GM12891 (cell line): ENCODE measurements around the gene SLC12A7.

Source experiments
- DNase-seq: peaks from one replicate; pipeline ENCODE4 v3.0.0; 2011; ENCODE audit warnings: low spot score; ENCODE audit not compliant: insufficient read length
- FAIRE-seq: peaks from 2 replicates; lab custom pipeline; 2011; peaks lifted over from hg19 to GRCh38; lab: Jason Lieb, UNC
- PAX5 ChIP-seq: IDR thresholded peaks from 2 replicates; pipeline ENCODE4 v1.6.1; 2011; ENCODE audit warnings: low read length, moderate library complexity, mild to moderate bottlenecking; ENCODE audit not compliant: insufficient read depth, severe bottlenecking
- POLR2A ChIP-seq: IDR thresholded peaks from 2 replicates; pipeline ENCODE4 v1.6.1; 2011; ENCODE audit warnings: low read depth, low read length, control low read depth
- POLR2AphosphoS5 ChIP-seq: IDR thresholded peaks from 2 replicates; pipeline ENCODE4 v1.6.1; 2011; ENCODE audit warnings: low read depth, low read length, control low read depth
- POU2F2 ChIP-seq: IDR thresholded peaks from 2 replicates; pipeline ENCODE4 v1.6.1; 2011; ENCODE audit warnings: low read depth, mild to moderate bottlenecking, control low read depth, low read length, moderate library complexity
- SPI1 ChIP-seq: IDR thresholded peaks from 2 replicates; pipeline ENCODE4 v1.6.1; 2011; ENCODE audit warnings: low read depth, low read length, control low read depth
- TAF1 ChIP-seq: IDR thresholded peaks from 2 replicates; pipeline ENCODE4 v1.6.1; 2011; ENCODE audit warnings: low read depth, low read length, control low read depth

Gene SLC12A7

DNA sequence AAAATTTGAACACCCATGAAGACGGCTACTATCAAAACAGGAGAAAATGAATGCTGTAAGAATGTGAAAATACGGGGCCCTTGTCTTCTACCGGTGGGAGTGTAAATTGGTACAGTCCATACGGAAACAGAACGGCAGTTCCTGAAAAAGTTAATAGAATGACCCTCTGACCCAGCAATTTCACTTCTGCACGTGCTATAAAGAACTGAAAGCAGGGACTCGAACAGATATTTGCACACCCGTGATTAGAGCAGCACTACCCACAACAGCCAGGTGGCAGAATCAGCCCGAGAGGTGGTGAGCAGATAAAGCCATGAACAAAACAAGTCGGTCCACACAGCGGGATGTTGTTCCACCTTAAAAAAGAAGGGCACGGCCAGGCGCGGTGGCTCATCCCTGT lies 22.6 kb upstream of the SLC12A7 start:
- peak; percentile 41 for TF ChIP-seq SPI1
- TF ChIP-seq POU2F2: no peak
- DNase-seq (no peak), FAIRE-seq (no peak)

- FAIRE-seq (no peak), DNase-seq (no peak)
- TF ChIP-seq TAF1: 0 out of 2 replicates have a peak, but pooled peaks have one; percentile 1
- no peak for TF ChIP-seq POLR2A
Measured at GRCh38 chr5:1133510-1134201, 21.8 kb upstream of the SLC12A7 start.

GRCh38 chr5:1133108-1133507 lies 21.2 kb upstream of the SLC12A7 start:
- DNase-seq (no peak), FAIRE-seq (no peak)
- no peak for TF ChIP-seq POLR2A
- no peak for TF ChIP-seq TAF1

DNA sequence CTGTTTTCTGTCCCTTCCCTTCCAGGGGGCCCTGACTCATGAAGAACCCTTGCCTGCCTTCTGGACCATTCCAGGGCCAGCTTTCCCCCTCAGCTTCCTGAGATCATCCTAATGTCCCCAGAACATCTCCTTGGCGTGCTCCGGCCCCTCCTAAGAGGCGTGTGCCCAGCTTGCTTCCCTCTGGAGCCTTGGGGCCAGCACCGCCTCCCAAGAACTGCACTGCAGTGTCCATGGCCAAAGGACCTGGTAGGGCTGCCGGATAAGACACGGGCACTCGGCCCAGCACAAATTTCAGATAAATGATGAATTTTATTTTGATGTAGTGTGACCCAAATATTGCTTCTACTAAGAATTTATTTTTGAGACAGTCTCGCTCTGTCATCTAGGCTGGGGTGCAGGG lies 20.7 kb upstream of the SLC12A7 start:
- TF ChIP-seq SPI1: no peak
- no peak for TF ChIP-seq POLR2AphosphoS5
- TF ChIP-seq POLR2A: no peak
- TF ChIP-seq TAF1: no peak
- no peak for TF ChIP-seq PAX5
- TF ChIP-seq POU2F2: no peak
- no peak for DNase-seq
- no peak for FAIRE-seq

GRCh38 chr5:1131726-1132125 lies 19.9 kb upstream of the SLC12A7 start:
- TF ChIP-seq TAF1 (no peak), PAX5 (no peak), POLR2A (no peak), POU2F2 (no peak), POLR2AphosphoS5 (no peak), SPI1 (no peak)
- no peak for FAIRE-seq

DNA sequence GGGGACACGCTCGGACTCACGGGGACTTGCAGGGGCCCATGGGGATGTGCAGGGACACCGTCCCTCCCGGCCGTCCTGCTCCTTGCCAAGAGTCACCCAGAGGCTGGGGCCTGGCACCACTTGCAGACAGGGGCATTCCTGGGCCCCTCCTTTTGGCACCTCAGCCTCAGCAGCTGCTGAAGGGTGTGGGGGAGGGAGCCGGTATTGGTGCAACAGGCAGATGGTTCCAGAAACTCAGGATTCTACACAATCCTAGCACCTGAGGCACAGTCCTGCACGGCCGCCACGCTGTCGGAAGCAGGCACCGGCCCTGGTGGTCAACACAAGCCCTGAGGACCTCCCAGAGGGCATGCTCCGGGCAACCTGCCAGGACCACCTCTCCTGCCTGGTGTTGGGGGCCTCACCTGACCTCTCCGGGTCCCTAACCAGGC lies 19.3 kb upstream of the SLC12A7 start:
- FAIRE-seq (no peak), DNase-seq (no peak)
- TF ChIP-seq POLR2AphosphoS5 (no peak), PAX5 (no peak), POU2F2 (no peak), POLR2A (no peak)

More at GRCh38 chr5:1131726-1132125, 19.9 kb upstream of the SLC12A7 start:
- no peak for DNase-seq

DNA sequence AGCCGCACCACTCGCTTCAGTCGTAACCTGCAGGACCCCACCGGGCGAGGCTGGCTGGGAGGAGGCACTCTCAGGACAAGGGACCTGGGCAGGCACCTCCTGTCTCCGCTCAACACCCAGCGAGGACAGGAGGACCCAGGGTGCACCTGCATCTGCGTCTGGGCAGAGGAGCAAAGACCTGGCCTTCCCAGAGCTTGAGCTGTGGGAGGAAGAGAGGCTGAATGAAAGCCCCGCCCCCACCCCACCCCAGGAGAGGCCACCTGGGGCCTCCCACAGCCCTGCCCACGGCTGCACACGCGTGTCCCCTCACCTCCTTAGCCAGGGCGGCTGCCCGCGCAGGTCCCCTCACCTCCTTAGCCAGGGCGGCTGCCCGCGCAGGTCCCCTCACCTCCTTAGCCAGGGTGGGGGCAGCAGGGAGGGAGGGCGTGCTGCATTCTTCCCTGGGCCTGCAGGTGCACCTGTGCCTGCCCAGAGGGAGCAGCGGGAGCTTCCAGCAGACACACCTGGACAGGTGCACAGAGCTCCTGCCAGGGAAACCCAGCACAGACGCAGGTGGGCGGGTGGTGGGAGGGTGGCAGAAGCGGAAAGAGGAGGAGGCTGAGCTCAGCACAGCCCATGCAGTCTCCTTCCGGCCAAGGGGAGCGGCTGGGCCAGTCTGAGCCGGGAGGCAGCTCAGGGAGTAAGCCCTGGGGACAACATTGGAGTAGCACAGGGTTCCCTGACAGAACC lies 18.5 kb upstream of the SLC12A7 start:
- DNase-seq (no peak), FAIRE-seq (peak; percentile 91)
- TF ChIP-seq SPI1 (no peak), PAX5 (no peak), TAF1 (no peak), POLR2A (no peak), POU2F2 (no peak), POLR2AphosphoS5 (no peak)

GRCh38 chr5:1129711-1130055 lies 17.8 kb upstream of the SLC12A7 start:
- FAIRE-seq (no peak), DNase-seq (no peak)
- TF ChIP-seq SPI1 (no peak), POLR2A (no peak), TAF1 (no peak), PAX5 (no peak), POLR2AphosphoS5 (no peak), POU2F2 (no peak)

- no peak for DNase-seq
- FAIRE-seq: no peak
- no peak for TF ChIP-seq TAF1
- no peak for TF ChIP-seq PAX5
- TF ChIP-seq POU2F2: no peak
- no peak for TF ChIP-seq SPI1
- no peak for TF ChIP-seq POLR2AphosphoS5
- TF ChIP-seq POLR2A: no peak
Measured at GRCh38 chr5:1128977-1129710, 17.3 kb upstream of the SLC12A7 start.
